ENCODE data around the gene RASA3. TPM values are rescaled to one million over a fixed set of nuclear protein-coding genes. Genes with fewer than 3 reads are reported as not detected.

Gene RASA3
- total RNA-seq, 1 experiment from 2014 or later = 0.95 TPM

DNA sequence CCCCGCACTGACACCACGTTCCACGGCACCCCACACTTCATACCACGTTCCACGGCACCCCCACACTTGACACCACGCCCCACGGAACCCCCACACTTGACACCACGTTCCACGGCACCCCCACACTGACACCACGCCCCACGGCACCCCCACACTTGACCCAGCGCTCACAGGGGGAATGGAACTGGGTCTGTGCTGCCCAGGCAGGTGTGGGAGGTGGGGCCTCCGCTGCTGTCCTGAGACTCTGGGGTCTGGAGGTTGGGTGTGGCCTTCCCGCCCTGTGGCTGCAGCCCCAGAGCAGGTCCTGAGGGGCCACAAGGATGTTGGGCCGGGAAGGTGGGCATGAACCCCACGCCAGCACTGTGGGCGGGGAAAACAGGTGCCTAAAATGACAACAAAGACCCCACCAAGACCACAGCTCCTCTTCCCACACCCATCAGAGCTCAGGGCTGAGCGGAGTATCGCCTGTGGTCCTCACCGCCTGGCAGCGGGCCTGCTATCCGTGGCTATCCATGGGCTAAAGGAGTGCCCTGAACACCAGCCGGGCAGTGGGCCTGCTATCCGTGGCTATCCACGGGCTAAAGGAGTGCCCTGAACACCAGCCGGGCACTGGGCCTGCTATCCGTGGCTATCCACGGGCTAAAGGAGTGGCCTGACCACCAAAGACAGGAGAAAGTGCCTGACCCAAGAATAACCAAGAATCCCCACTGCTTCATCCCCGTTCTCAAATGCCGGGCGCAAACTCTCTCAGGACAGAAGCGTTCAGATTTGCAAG is 98.7 kb downstream of the RASA3 start:
- Mint-ChIP-seq H3K4me1 (ENCODE audit: low read depth, unreplicated experiment) (no peaks in the 10 kb centered on the region), H3K9me3 (ENCODE audit: unreplicated experiment) (peaks cover 21% of the 10 kb centered on the region), H3K27ac (ENCODE audit: unreplicated experiment) (no peak overlapping the region), H3K27me3 (ENCODE audit: insufficient read depth, unreplicated experiment) (no peaks in the 10 kb centered on the region), H3K36me3 (ENCODE audit: insufficient read depth, unreplicated experiment) (peaks cover 5% of the 10 kb centered on the region), H3K4me3 (ENCODE audit: unreplicated experiment) (no peak overlapping the region)
- Histone ChIP-seq H3K9me3 (no peaks in the 10 kb centered on the region; the same call in 1 of the 2 replicates), H3K36me3 (ENCODE audit: control insufficient read depth, insufficient read depth, low read length) (no peaks in the 10 kb centered on the region), H3K4me1 (no peaks in the 10 kb centered on the region), H3K27me3 (replicated peaks; ENCODE audit: control insufficient read depth, insufficient read depth, low read length) (no peaks in the 10 kb centered on the region), H3K4me3 (ENCODE audit: low read depth, low read length) (no peak overlapping the region)
- ChIA-PET CTCF (no interaction called here), POLR2A (no interaction called here)
- no peak for DNase-seq
- BruUV-seq (replicated peaks) = no TSS peak
- intact Hi-C loops (cut with micrococcal nuclease; ENCODE audit: unreplicated experiment) = no loop called here
- no peak for TF ChIP-seq CTCF (IDR thresholded peaks at IDR 0.05; ENCODE audit: insufficient read depth in 1 of 2, low read depth in 1 of 2, low read length in 1 of 2, severe bottlenecking in 1 of 2, unreplicated experiment in 1 of 2)

- Mint-ChIP-seq H3K4me3 (ENCODE audit: unreplicated experiment) (no peak overlapping the region), H3K27ac (ENCODE audit: unreplicated experiment) (no peak overlapping the region), H3K9me3 (ENCODE audit: unreplicated experiment) (peaks cover 21% of the 10 kb centered on the region), H3K36me3 (ENCODE audit: insufficient read depth, unreplicated experiment) (peaks cover 5% of the 10 kb centered on the region), H3K27me3 (ENCODE audit: insufficient read depth, unreplicated experiment) (no peaks in the 10 kb centered on the region), H3K4me1 (ENCODE audit: low read depth, unreplicated experiment) (no peaks in the 10 kb centered on the region)
- H3K36me3 ChIP-seq (ENCODE audit: control insufficient read depth, insufficient read depth, low read length) = no peaks in the 10 kb centered on the region
- TF ChIP-seq CTCF (IDR thresholded peaks at IDR 0.05; ENCODE audit: insufficient read depth in 1 of 2, low read depth in 1 of 2, low read length in 1 of 2, severe bottlenecking in 1 of 2, unreplicated experiment in 1 of 2) = no peak
- H3K4me3 ChIP-seq (ENCODE audit: low read depth, low read length) = no peak overlapping the region
- H3K4me1 ChIP-seq = no peaks in the 10 kb centered on the region
- H3K27me3 ChIP-seq (replicated peaks; ENCODE audit: control insufficient read depth, insufficient read depth, low read length) = no peaks in the 10 kb centered on the region
- POLR2A ChIA-PET = no interaction called here
- intact Hi-C loops (cut with micrococcal nuclease; ENCODE audit: unreplicated experiment) = no loop called here
- DNase-seq = no peak
- CTCF ChIA-PET = no interaction called here
- no TSS peak for BruUV-seq (replicated peaks)
- no peaks in the 10 kb centered on the region; the same call in 1 of the 2 replicates for H3K9me3 ChIP-seq
Observed at GRCh38 chr13:114032126-114032799, 100.2 kb downstream of the RASA3 start.

DNA sequence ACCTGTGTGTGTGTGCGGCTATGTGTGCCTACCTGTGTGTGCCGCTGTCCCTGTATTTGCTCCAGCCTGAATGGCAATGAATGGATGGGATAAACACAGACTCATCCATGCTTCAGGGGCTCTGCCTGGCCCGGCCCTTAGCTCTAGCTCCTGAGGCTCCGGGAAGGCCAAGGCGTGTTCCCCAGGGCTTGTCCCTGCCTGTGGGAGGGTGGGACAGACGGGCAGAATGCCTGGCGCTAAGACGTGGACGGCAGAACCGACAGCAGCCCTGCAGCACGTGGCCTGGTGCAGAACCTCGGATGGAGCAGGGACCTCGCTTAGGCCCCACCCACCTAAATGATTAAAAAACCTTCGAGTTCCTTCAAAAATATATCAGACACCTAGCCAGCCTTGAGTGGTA is 100.8 kb downstream of the RASA3 start:
- Mint-ChIP-seq H3K36me3 (ENCODE audit: insufficient read depth, unreplicated experiment) (peaks cover 5% of the 10 kb centered on the region), H3K4me1 (ENCODE audit: low read depth, unreplicated experiment) (no peaks in the 10 kb centered on the region), H3K27ac (ENCODE audit: unreplicated experiment) (no peak overlapping the region), H3K4me3 (ENCODE audit: unreplicated experiment) (no peak overlapping the region), H3K9me3 (ENCODE audit: unreplicated experiment) (peaks cover 21% of the 10 kb centered on the region), H3K27me3 (ENCODE audit: insufficient read depth, unreplicated experiment) (no peaks in the 10 kb centered on the region)
- CTCF ChIA-PET = no interaction called here
- Histone ChIP-seq H3K4me3 (ENCODE audit: low read depth, low read length) (no peak overlapping the region), H3K36me3 (ENCODE audit: control insufficient read depth, insufficient read depth, low read length) (no peaks in the 10 kb centered on the region), H3K27me3 (replicated peaks; ENCODE audit: control insufficient read depth, insufficient read depth, low read length) (no peaks in the 10 kb centered on the region), H3K9me3 (no peaks in the 10 kb centered on the region; the same call in 1 of the 2 replicates), H3K4me1 (no peaks in the 10 kb centered on the region)
- intact Hi-C loops (cut with micrococcal nuclease; ENCODE audit: unreplicated experiment) = no loop called here
- no peak for DNase-seq
- TF ChIP-seq CTCF (IDR thresholded peaks at IDR 0.05; ENCODE audit: insufficient read depth in 1 of 2, low read depth in 1 of 2, low read length in 1 of 2, severe bottlenecking in 1 of 2, unreplicated experiment in 1 of 2) = no peak
- BruUV-seq (replicated peaks) = no TSS peak
- POLR2A ChIA-PET = no interaction called here
